ENCODE data around the gene XAGE1B.
"Not testable (repeated sequence)": the region's sequence is repeated elsewhere in the genome, so short reads cannot be mapped to it uniquely, and the experiment has no call there.

XAGE1B gene, protein sequence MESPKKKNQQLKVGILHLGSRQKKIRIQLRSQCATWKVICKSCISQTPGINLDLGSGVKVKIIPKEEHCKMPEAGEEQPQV

DNA sequence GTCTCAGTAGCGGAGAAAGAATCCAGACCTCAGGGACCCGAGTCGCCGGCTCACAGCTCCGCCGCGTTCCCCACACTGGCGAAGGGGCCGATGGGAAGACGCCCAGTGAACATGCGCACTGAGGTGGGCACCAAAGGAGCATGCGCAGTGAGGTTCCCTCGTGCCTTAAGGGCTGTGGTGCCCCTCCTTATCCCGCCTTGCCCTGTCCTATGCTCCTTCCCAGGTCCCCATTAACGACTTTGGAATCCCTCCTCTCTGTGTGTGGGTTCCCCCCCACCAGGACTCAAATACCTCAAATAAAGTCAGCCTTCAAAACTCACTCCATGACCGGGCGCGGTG is at the start of gene XAGE1B:
XAGE1B (minus strand) TSS at position 77 of the 339 bp plus-strand sequence. CDS start 1,536 bp downstream, outside the sequence.
- DNase-seq (ENCODE audit: low read depth in 1 of 2, low spot score in 1 of 2): not testable (repeated sequence)

GRCh38 chrX:52563105-52563504 is 46.2 kb upstream of the XAGE1B start:
- no peak for DNase-seq (ENCODE audit: low read depth in 1 of 2, low spot score in 1 of 2)

GRCh38 chrX:52558140-52558539 is 41.3 kb upstream of the XAGE1B start:
- no peak for DNase-seq (ENCODE audit: low read depth in 1 of 2, low spot score in 1 of 2)

DNA sequence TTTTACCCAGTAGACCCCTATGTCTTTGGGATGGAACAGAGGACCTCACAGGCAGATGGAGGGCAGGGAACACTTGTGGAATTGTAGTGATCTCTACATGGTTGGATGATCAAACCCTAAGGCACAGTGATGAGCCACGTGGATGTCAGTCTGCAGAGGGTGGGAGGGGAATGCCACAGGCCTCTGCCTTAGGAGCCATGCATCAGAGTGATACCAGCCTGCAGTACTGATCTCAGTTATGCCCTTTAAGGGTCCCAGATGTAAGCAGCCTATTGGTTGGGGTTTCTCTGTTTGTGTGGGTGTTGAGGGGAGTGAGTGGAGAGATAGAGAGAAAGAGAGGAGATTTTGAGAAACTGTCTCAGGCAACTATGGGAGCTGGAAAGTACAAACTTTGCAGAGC is 39.9 kb upstream of the XAGE1B start:
- DNase-seq (ENCODE audit: low read depth in 1 of 2, low spot score in 1 of 2): no peak

DNA sequence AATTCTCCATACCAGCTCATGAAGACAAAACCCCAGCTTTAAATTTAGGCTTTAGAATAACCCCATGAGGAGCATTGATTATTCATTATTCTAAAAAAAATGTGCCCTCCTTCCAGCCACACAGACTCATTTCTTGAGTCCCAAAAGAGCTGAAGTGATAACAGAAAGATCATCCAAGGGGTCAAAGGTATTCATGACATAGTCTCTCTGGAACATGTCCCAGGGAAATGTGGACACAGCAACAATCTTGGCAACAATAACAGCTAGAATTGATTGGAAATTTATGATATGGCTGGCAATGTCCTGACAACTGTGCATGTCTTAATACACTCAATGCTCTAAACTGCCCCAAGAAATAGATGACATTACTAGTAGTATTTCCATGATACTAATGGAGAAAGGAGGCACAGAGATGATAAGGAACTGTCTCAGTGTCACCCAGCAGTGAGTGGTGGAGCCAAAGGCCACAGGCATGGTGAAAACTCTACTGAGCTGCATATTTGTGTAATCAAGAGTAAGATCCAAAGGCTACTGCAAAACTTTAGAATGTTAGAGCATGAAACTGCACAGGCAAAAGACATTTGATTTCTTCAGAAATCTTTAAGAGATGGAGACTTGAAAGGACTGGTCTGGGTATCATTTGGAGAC is 37.3 kb upstream of the XAGE1B start:
- DNase-seq (ENCODE audit: low read depth in 1 of 2, low spot score in 1 of 2): no peak

GRCh38 chrX:52548769-52549168 is 31.9 kb upstream of the XAGE1B start:
- not testable (repeated sequence) for DNase-seq (ENCODE audit: low read depth in 1 of 2, low spot score in 1 of 2)

- DNase-seq (ENCODE audit: low read depth in 1 of 2, low spot score in 1 of 2): no peak
These were observed 27.4 kb upstream of the XAGE1B start for GRCh38 chrX:52544147-52544840.

DNA sequence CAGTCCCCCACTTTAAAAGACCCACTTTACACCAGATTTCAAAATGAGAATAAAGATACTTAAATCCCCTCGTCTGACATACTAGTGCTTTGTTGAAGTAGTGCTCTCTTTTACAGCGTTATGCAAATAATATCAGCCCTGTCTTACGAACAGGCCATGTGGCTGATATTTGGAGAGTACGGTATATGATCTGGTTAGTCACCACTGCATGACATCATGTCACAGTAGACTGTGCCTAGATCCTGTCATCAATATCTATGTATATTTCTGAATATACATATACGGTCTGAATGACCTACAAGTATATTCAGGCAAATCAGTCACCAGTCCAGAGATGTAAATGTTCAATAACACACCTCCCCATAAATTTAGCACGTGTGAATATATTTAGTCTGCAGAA is 25.4 kb upstream of the XAGE1B start:
- no peak for DNase-seq (ENCODE audit: low read depth in 1 of 2, low spot score in 1 of 2)

DNA sequence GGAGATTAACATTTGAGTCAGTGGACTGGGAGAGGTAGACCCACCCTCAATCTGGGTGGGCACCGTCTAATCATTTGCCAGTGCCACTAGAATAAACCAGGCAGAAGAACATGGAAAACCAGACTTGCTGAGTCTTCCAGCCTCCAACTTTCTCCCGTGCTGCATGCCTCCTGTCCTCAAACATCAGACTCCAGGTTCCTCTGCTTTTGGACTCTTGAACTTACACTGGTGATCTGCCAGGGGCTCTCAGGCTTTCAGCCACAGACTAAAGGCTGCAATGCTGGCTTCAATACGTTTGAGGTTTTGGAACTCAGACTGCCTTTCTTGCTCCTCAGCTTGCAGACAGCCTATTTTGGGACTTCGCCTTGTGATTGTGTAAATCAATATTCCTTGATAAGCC is 24.2 kb upstream of the XAGE1B start:
- not testable (repeated sequence) for DNase-seq (ENCODE audit: low read depth in 1 of 2, low spot score in 1 of 2)

DNA sequence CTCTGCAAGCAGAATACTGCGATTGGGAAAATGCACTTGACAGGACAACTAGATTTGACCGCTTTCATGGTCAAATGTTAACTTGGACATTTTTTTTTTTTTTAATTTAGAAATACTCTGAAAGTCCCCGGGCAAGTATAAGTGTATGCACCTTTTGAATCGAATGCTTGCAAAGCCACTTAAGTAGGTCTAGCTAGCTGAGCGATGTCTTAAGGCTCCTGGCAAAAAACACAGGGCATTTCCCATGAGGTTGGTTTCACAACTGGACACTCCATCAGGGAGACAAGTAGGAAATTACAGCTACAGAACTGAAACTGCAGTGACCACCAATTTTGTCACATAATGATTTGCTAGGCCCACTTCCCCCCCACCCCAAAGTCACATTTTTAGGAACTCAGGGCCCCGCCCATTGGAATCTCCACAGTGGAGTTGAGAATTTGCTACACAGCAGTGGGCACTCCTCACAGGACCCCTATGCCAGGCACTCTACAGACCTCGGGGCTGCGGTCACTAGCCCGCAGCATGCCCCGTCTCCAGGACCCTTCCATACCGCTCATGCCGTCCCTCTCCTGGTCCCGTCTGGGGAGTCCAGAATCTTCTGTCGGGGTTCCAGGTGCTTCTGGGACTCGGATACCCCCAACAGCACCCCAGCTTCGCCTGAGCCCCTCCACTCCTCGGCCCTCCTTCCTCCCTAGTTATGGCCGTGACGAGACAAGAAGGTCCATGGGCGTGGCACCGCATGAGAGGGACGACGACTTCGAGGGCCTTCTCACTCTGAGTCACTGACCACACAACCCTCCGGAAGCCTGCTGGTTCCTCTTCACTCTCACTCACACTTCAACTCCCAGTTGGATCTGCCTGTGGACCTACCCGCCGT is 515 bp downstream of the XAGE1B start:
- not testable (repeated sequence) for DNase-seq (ENCODE audit: low read depth in 1 of 2, low spot score in 1 of 2)

GRCh38 chrX:52511126-52511525 is 5.7 kb downstream of the XAGE1B start:
- not testable (repeated sequence) for DNase-seq (ENCODE audit: low read depth in 1 of 2, low spot score in 1 of 2)

DNA sequence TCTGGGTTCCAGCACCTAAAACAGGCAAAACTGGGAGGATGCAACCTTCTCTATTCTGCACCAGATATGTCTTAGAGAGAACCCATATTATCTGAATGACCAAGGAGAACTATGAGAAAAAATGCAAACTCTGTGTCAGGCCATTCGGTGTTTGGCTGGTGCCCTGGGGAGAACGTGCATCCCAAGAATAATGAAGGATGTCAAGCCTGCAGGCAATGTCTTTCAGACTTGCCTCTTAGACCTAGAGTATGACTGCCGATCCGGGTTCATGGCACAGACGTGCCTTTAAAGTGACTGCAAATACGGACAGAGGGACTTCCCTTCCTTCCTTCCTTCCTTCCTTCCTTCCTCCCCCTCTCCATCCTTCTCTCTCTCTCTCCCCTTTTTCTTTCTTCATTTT is 6.9 kb downstream of the XAGE1B start:
- no peak for DNase-seq (ENCODE audit: low read depth in 1 of 2, low spot score in 1 of 2)

DNA sequence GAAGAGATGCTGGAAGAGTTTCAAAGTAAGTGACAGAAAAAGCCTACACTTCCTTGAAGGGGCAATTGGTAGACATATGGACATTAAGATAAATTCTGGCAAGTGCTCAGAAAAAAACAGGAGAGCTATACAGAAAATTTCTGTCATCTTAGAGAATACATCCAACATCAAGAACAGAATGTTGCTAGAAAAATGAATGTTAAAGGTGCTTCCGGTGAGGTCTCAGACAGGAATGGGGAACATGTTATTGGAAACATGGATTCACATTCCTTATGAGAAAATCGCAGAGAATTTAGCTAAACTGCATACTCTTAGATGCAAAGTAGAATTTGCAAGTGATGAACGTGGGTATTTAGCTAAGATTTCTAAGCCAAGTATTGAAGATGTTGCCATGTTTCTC is 9.5 kb downstream of the XAGE1B start:
- DNase-seq (ENCODE audit: low read depth in 1 of 2, low spot score in 1 of 2): no peak

GRCh38 chrX:52504551-52504950 is 12.3 kb downstream of the XAGE1B start:
- no peak for DNase-seq (ENCODE audit: low read depth in 1 of 2, low spot score in 1 of 2)

DNA sequence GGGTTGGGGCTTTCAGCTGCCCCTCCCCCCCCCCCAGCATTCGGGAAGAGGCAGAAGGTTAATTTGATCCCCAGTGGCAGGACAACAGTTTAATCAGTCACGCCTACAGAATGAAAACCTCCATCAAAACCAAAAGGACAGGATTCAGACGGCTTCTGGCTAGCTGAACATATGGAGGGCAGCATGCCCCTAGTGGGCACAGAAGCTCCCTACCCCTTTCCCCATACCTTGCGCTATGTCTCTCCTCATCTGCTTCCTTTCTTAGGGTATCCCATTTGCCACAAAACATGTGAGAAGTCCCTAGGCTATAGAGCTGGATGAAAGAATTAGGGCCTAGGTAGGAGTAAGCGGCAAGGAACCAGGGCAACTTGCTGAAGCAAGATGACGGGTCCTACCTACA is 15.5 kb downstream of the XAGE1B start:
- DNase-seq (ENCODE audit: low read depth in 1 of 2, low spot score in 1 of 2): not testable (repeated sequence)

GRCh38 chrX:52496419-52496772 is 20.5 kb downstream of the XAGE1B start:
- not testable (repeated sequence) for DNase-seq (ENCODE audit: low read depth in 1 of 2, low spot score in 1 of 2)

DNA sequence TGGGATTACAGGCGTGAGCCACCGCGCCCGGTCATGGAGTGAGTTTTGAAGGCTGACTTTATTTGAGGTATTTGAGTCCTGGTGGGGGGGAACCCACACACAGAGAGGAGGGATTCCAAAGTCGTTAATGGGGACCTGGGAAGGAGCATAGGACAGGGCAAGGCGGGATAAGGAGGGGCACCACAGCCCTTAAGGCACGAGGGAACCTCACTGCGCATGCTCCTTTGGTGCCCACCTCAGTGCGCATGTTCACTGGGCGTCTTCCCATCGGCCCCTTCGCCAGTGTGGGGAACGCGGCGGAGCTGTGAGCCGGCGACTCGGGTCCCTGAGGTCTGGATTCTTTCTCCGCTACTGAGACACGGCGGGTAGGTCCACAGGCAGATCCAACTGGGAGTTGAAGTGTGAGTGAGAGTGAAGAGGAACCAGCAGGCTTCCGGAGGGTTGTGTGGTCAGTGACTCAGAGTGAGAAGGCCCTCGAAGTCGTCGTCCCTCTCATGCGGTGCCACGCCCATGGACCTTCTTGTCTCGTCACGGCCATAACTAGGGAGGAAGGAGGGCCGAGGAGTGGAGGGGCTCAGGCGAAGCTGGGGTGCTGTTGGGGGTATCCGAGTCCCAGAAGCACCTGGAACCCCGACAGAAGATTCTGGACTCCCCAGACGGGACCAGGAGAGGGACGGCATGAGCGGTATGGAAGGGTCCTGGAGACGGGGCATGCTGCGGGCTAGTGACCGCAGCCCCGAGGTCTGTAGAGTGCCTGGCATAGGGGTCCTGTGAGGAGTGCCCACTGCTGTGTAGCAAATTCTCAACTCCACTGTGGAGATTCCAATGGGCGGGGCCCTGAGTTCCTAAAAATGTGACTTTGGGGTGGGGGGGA is 21.1 kb downstream of the XAGE1B start, which contains the start of gene XAGE1A:
XAGE1A (plus strand) TSS at position 264 of the 874 bp plus-strand sequence. CDS start 1,554 bp downstream, outside the sequence.
- DNase-seq (ENCODE audit: low read depth in 1 of 2, low spot score in 1 of 2): not testable (repeated sequence)

- not testable (repeated sequence) for DNase-seq (ENCODE audit: low read depth in 1 of 2, low spot score in 1 of 2)
These were observed 45.6 kb downstream of the XAGE1B start for GRCh38 chrX:52471301-52471700.

Measured in activated T-helper 1 cell treated with anti-CD3 and anti-CD28 coated beads, Interleukin-2, amount 50 U/mL, for 16 hours (primary cell).